D721Med (cell line): ENCODE data around the gene SURF6.
"Not testable (repeated sequence)": the region's sequence is repeated elsewhere in the genome, so short reads cannot be mapped to it uniquely, and the experiment has no call there.

ENCODE experiments used
- DNase-seq: peaks from one replicate; pipeline ENCODE4 v3.0.0; 2011; ENCODE audit warnings: low spot score; ENCODE audit not compliant: insufficient read length
- FAIRE-seq: peaks from 2 replicates; lab custom pipeline; 2011; peaks lifted over from hg19 to GRCh38; lab: Jason Lieb, UNC
- CTCF ChIP-seq: IDR thresholded peaks from 2 replicates; pipeline ENCODE4 v1.5.1; 2012; ENCODE audit warnings: mild to moderate bottlenecking, control low read depth; ENCODE audit not compliant: insufficient read depth; ENCODE audit errors: missing control alignments

SURF6 gene

GRCh38 chr9:133341369-133342068 lies 5.5 kb upstream of the SURF6 start:
- no peak for TF ChIP-seq CTCF
- no peak for DNase-seq

GRCh38 chr9:133340916-133341315 lies 4.9 kb upstream of the SURF6 start:
- no peak for FAIRE-seq
- DNase-seq = no peak

More at GRCh38 chr9:133341369-133342068, 5.5 kb upstream of the SURF6 start:
- FAIRE-seq = no peak

GRCh38 chr9:133340256-133340655 lies 4.3 kb upstream of the SURF6 start:
- no peak for TF ChIP-seq CTCF
- no peak for DNase-seq
- no peak for FAIRE-seq

More at GRCh38 chr9:133340916-133341315, 4.9 kb upstream of the SURF6 start:
- TF ChIP-seq CTCF = no peak

- TF ChIP-seq CTCF = no peak
- FAIRE-seq (no peak), DNase-seq (no peak)
Measured at GRCh38 chr9:133339641-133340040, 3.7 kb upstream of the SURF6 start.

GRCh38 chr9:133334888-133335287 lies 1.1 kb downstream of the SURF6 start:
- not testable (repeated sequence) for DNase-seq, FAIRE-seq

GRCh38 chr9:133334161-133334560 lies 1.8 kb downstream of the SURF6 start:
- TF ChIP-seq CTCF = no peak
- no peak for FAIRE-seq
- no peak for DNase-seq

GRCh38 chr9:133333566-133333965 lies 2.4 kb downstream of the SURF6 start:
- no peak for TF ChIP-seq CTCF
- DNase-seq (no peak), FAIRE-seq (no peak)
